NCI-H128 (cell line): Measurements from ENCODE around the gene SMG5.
"Not testable (repeated sequence)": the region's sequence is repeated elsewhere in the genome, so short reads cannot be mapped to it uniquely, and the experiment has no call there.

ENCODE experiments used
- DNase-seq: peaks from one replicate; lab custom pipeline; 2025; ENCODE audit not compliant: unreplicated experiment; lab: John Stamatoyannopoulos, UW

Gene SMG5, protein sequence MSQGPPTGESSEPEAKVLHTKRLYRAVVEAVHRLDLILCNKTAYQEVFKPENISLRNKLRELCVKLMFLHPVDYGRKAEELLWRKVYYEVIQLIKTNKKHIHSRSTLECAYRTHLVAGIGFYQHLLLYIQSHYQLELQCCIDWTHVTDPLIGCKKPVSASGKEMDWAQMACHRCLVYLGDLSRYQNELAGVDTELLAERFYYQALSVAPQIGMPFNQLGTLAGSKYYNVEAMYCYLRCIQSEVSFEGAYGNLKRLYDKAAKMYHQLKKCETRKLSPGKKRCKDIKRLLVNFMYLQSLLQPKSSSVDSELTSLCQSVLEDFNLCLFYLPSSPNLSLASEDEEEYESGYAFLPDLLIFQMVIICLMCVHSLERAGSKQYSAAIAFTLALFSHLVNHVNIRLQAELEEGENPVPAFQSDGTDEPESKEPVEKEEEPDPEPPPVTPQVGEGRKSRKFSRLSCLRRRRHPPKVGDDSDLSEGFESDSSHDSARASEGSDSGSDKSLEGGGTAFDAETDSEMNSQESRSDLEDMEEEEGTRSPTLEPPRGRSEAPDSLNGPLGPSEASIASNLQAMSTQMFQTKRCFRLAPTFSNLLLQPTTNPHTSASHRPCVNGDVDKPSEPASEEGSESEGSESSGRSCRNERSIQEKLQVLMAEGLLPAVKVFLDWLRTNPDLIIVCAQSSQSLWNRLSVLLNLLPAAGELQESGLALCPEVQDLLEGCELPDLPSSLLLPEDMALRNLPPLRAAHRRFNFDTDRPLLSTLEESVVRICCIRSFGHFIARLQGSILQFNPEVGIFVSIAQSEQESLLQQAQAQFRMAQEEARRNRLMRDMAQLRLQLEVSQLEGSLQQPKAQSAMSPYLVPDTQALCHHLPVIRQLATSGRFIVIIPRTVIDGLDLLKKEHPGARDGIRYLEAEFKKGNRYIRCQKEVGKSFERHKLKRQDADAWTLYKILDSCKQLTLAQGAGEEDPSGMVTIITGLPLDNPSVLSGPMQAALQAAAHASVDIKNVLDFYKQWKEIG

DNA sequence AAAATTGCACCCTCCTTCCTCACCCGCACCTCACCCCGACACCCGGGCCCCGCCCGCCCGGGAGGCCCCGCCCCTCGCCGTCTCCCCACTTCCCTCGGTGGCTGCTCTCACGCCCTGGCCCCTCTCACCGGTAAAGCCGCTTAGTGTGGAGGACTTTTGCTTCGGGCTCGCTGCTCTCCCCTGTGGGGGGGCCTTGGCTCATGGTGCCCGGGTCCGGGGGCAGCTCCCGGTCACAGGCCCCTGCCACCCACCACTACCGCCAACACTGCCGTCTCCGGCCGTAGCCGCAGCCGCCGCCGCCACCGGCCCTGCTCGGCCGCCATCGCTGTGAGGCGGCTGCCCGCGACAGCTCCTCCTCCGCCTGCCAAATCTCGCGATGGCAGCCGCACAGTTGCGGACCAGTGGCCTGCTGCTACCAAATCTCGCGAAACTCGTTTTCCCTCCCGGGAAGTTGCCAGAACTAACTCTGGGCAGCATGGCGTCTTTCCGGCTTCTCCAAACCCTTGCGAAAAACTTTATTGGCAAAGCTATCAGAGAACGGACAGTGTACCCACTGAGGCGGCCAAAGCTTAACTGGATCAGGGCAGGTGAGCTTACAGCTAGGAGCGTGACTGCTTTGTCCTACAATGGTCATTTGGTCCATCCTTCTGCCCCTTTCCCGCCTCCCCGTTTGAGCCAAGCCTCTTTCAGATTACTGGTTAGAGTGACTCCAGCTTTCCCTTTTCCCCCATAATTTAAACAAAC, at the start of gene SMG5:
TSS of gene SMG5 (minus strand) at position 347 of the 744 bp plus-strand sequence. CDS start at position 202, 145 bp downstream.
- DNase-seq = peak; percentile 99

DNA sequence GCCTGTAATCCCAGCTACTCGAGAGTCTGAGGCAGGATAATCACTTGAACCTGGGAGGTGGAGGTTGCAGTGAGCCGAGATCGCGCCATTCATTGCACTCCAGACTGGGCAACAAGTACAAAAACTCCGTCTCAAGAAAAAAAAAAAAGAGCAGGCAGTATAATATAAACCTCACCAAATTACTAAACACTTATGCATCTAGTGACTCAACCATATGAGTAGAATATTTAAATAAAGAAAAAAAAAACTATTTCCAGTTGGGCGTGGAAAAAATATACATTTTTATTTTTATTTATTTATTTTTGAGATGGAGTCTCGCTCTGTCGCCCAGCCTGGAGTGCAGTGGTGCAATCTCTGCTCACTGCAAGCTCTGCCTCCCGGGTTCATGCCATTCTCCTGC, 40.6 kb upstream of the SMG5 start:
- not testable (repeated sequence) for DNase-seq

DNA sequence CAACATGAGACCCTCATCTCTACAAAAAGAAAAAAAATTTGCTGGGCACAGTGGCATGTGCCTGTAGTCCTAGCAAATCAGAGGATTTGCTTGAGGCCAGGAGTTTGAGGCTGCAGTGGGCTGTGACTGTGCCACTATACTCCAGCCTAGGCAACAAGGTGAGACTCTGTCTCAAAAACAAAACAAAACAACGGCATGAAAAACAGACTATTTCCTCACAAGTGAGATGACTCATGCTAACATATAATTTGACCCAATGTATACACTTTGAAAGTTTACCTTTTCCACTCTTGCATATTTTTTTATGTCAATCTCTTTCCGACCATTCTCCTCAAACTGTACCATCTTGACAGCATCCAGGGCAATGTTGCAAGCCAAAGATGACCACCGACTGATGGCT, 37.9 kb upstream of the SMG5 start:
- no peak for DNase-seq

DNA sequence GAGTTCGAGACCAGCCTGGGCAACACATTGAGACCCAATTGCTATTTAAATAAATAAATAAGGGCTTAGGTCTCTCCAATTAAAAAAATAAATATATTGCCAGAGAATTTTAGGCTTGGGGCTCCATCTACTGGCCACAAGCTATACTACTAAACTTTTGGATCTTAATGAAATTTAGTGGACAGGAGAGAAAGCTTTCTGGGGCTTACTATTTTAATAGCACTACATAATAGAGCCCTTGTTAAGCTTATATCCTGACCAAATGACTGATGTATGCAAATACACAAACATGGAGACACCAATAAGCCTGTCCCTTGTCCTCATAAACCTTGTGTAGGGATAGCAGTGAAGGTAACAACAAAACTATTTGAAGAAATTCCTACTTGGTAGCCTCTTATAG, 37.0 kb upstream of the SMG5 start:
- no peak for DNase-seq

DNA sequence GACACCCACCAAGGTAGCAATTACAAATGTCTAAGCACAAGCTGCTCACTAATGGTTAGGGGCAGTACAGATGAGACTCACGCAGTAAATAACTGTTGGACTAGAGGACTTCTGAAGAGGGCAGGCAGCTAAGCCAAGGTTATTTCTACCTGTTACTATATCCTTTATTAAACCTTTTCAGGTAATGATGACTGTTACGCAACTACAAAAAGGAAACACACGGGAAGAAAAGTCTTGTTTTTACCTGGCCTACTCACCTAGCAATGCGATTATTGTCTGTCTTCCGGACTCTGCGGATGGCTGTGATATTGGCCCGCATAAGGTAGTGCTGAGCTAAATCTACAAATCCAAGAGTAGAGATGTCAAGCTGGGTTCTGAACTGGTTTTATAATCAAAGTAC, 34.3 kb upstream of the SMG5 start:
- no peak for DNase-seq

DNA sequence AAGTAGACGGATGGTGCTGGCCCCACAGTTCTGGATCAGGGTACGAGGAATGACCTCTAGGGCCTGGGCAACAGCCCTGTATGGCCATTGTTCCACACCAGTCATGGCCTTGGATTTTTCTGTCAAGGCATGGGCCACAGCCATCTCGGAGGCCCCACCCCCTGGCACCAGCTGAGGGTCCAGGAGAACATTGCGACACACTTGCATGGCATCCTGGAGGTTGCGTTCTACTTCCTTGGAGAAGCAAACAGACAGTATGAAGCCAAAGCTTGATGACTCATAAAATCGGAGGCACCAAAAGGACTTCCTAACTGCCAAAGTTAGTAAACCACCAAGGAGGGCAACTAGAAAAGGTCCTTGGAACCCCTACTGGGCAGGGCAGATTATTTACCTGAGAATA, 28.3 kb upstream of the SMG5 start:
- DNase-seq = no peak

DNA sequence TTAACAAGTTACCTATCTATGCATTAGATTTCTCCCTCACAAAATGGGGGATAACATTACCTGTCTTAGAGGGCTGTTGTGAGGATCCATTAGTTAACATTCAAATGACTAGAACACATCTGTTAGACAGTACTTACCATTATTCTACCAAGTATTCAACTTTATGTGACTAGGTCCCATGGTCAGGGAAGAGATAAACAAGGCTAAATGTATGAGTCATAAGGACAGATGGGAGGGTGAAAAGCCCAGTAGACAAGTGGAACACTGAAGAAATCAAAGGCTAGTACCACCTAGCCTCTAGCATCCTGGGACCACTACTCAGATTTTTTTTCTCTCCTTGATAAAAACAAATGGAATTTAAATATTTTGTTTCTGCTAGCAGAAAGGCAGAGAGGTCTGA, 25.5 kb upstream of the SMG5 start:
- no peak for DNase-seq

DNA sequence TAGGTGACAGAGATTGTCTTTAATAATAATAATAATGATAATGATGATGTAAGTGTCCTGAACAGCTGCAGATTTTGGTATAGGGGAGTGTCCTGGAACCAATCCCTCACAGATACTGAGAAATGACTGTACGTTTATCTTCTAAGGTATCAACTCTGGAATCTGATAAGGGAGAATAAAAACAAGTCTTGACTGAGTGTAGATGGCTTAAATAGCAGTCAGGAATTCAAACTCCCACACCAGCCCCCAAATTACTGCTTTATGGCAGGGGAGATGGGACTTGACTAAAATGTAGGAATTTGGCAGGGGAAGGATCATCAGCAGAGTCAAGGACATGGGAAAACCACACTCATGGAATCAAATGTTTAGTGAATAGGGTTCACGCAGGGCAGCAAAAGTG, 22.6 kb upstream of the SMG5 start:
- no peak for DNase-seq

DNA sequence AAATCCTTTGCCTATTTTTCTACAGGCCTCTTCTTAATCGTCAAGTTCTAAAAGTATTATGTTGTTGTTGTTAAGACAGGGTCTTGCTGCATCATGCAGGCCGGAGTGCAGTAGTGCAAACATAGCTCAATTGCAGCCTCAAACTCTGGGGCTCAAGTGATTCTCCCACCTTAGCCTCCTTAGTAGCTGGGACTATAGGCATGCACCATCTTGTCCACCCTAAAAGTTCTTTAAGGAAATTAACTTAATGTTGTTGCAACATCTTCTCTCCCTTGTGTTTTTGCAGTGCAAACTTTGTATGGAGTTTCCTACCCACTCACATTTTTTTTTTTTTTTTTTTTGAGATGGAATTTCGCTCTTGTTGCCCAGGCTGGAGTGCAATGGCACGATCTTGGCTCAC, 20.6 kb upstream of the SMG5 start:
- no peak for DNase-seq

DNA sequence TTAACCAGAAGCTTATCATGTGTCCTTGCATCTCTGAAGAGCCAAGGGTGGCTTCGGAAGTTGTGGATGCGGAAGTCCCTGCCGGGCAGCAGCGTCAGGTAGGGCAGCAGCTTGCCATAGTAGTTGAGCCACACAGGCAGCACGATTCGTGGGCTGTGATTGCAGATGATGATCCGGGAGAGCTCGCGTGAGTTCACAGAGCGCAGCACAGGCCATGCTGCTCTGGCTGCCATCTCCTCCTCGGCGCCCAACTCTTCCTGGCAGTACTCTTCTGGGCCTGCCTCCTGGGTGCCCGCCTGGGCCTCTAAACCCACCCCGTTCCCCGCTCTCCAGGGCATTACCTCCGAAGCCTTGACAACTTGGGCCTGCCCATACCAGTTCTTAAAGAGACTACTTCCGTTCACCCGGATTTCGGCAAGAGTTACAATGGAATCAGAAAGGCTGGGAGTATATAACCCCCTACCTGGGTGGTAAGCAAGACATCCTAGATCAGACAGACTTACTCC, 16.3 kb upstream of the SMG5 start, which contains the start of gene VHLL:
TSS of gene VHLL (minus strand) at position 456 of the 506 bp plus-strand sequence. CDS start at position 338, 118 bp downstream.
- no peak for DNase-seq

DNA sequence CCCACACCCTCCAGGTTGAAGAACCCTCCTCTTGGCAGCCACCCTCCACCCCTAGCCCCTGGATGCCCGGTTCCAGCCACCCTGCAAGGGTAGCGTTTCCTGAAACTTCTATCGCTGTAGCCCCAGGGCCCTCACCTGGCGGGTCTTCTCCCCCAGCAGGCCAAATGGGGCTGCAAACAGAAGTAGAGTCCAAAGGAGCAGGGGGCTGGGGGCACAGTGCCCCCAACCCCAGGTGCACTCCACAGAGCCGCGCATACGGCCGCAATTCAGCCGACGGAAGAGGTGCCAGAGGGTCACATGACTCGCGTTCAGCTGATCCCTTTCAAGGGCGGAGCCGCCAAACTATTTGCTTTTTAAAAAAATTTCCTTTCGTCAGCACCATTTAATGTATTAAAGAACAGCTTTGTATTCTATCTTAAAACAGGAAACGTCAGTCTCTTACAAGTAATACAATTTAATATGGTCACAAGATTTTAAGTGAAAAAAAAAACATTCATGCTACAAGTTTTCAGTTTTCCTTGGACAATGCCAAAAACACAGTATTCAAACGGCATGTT, 12.8 kb upstream of the SMG5 start, which contains the start of gene GLMP:
TSS of gene GLMP (minus strand) at position 289 of the 557 bp plus-strand sequence. CDS start at position 255, 34 bp downstream.
- DNase-seq = no peak

DNA sequence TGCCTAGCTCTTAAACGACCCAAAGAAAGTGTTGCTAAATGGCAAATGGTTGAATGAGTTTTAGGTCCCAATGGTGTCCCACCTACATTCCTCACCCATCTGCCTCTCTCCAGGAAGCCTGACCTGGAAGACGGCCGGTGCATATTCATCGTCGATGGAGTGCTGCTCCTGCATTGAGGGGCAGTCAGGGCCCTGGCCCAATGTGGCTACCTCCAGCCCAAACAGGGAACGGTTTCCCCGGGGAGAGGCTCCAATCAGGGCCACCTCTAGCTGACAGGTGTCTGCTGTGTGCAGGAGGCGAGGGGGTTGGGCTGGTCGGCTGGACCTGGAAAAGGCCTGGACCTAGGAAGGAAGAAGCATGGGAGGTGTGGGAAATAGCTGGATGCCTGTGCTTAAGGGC, 11.3 kb upstream of the SMG5 start:
- no peak for DNase-seq

DNA sequence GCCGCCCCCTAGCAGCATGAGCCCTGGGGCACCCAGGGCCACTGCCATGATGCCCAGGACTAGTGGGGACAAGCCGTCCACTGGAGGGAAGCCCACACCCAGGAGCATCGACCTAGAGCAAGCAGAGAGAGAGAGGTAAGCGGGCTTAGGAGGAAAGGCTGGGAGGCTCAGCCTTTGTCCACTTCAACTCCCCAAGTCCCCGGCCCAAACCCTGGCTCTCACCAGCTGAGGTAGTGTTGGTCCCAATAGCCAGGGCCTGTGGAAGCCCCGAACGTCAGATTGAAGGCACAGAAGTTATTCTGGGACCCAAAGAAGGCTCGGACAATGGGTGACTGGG, 10.4 kb upstream of the SMG5 start:
- no peak for DNase-seq

DNA sequence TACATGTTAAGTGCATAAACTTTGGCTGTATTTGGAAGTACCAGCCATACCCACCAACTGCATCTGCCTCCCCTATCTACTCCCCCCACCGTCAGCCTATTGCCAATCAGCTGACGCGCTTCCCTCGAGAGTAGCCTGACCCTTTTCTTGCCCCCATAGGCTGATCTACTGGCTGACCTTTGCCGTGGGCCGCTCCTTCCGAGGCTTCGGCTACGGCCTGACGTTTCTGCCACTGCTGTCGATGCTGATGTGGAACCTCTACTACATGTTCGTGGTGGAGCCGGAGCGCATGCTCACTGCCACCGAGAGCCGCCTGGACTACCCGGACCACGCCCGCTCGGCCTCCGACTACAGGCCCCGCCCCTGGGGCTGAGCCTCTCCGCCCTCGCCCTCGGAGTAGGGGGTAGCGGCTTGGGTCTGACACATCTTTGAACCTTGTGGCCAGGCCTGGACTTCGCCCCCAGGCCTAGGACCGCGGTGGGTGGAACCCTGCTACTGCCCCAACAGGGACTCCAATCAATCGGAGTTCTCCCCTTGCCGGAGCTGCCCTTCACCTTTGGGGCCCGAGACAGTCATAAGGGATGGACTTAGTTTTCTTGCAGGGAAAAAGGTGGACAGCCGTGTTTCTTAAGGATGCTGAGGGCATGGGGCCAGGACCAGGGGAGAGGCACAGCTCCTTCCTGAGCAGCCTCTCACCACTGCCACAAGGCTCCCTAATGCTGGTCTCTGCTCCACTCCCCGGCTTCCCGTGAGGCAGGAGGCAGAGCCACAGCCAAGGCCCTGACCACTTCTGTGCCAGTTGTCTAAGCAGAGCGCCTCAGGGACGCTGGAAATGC, 8.8 kb upstream of the SMG5 start:
- no peak for DNase-seq

DNA sequence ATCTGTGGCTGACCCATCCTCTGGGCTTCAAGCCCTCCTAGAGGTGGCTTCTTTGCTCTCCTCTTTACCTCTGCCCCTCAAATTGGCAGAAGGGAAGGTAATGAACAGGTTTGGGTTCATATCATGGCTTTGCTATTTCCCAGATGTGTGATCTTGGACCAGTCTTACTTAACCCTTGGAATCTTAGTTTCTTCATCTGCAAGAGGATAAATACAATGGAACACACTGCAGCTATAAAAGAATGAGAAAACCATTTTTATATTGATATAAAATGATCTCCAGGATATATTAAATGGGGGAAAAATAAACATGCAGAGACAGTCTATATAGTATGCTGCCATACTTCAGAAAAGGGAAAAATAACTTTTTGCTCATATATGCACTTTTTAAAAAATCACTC, 7.2 kb upstream of the SMG5 start:
- DNase-seq = no peak

DNA sequence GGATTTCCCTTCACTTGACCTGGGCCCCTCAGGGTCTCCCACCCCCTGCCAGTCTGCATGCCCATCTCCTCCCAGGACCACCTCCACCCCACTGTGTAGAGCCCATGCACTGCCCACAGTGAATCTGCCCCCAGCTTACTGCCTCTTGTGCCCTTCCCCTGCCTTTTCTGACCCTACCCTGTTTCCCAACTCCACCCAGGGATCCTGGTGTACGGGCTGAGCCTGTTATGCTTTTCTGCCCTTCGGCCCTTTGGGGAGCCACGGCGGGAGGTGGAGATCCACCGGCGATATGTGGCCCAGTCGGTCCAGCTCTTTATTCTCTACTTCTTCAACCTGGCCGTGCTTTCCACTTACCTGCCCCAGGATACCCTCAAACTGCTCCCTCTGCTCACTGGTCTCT, 3.4 kb upstream of the SMG5 start:
- no peak for DNase-seq

DNA sequence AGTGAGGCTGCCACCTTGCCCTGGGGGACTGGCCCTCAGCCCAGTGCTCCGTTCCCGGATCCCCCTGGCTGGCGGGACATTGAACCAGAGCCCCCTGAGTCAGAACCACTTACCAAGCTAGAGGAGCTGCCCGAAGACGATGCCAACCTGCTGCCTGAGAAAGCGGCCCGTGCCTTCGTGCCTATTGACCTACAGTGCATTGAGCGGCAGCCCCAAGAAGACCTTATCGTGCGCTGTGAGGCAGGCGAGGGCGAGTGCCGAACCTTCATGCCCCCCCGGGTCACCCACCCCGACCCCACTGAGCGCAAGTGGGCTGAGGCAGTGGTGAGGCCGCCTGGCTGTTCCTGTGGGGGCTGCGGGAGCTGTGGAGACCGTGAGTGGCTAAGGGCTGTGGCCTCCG, 2.8 kb upstream of the SMG5 start:
- no peak for DNase-seq

DNA sequence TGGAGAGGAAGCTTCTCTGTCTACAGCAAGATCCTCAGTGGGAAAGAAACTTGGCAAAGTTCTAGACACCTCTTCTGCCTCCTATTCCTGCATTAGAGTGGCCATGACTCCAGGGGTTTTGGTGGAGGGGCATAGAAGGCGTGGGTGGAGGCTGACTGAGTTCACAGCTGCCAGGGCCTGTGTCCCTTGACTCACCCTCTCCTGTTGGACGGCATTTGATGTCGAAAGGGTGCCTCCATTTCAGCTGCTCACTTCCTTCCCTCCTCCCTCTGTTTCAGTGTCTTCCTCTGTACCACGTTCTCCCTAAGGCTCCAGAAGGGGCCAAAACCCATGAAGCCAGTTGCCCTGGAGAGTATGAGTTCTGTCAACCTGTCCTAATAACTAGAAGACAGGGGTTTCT, 2.1 kb upstream of the SMG5 start:
- DNase-seq = no peak

DNA sequence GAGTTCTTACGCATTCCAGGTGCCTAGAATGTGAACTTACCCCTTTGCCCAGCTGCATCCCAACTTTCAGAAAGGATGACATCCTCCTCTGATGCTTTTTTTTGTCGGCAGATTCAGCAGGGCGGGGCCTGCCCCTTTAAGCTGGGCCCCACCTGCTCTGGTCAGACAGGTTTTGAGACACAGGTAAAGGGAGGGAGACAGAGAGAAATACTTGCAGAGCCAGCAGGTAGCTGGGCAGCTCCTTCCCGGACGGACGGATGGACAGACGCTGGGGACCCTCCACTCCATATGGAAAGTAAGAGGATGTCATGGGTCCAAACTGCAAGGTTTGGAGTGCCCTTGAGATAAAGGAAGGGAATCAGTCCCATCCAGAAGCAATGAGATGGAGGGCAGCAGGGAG, 1.5 kb upstream of the SMG5 start, which contains the start of gene TMEM79:
TSS of gene TMEM79 (plus strand) at position 214 of the 400 bp plus-strand sequence. CDS start 902 bp downstream, outside the sequence.
- no peak for DNase-seq

DNA sequence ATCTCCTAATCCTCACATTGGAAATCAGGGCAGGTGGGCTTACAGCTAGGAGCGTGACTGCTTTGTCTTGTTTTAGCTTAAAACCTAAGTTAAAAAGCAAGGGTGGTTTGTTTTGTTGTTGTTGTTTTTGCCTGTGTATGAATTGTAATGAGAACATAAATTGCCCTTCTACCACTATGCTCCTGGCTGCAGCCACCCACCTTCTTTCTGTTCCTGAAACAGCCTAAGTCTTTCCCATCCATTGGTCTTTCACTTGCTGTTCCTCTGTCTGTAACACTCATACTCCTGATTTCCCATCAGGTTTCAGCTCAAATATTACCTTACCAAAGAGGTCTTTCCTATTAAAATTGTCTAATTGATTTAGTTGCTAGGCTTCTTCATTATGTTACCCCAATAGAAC, 896 bp upstream of the SMG5 start:
- DNase-seq = no peak
